Fibroblast of lung (primary cell): Measurements from ENCODE around the gene RAB34.

Experiments
- EZH2 ChIP-seq: IDR thresholded peaks from 2 replicates; pipeline ENCODE4 v1.5.1; 2012; ENCODE audit warnings: low read length, control low read depth, mild to moderate bottlenecking; ENCODE audit errors: missing control alignments
- TF ChIP-seq, protein P1 (sequence below), 2 donors: IDR thresholded peaks in 1 of 2; conservative IDR thresholded peaks in 1 of 2; 1 replicate in 1 of 2; 2 replicates in 1 of 2; pipeline ENCODE4 v1.5.1; 2011 to 2012; ENCODE audit warnings: low read length in 2 of 2, control low read depth in 1 of 2, inconsistent platforms in 1 of 2, low read depth in 1 of 2, mild to moderate bottlenecking in 1 of 2

DNA sequence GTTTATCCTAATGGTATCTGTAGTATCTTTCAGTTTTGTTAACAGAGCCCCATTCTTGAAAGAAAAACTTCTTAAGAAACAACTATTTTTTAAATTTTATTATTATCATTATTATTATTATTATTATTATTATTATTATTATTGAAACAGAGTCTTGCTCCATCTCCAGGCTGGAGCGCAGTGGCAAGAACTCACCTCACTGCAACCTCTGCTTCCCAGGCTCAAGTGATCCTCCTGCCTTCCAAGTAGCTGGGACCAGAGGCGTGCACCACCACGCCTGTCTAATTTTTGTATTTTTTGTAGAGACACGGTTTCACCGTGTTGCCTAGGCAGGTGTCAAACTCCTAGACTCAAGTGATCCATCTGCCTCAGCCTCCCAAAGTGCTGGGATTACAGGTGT is 32.3 kb downstream of the RAB34 start:
- TF ChIP-seq, protein P1, sequence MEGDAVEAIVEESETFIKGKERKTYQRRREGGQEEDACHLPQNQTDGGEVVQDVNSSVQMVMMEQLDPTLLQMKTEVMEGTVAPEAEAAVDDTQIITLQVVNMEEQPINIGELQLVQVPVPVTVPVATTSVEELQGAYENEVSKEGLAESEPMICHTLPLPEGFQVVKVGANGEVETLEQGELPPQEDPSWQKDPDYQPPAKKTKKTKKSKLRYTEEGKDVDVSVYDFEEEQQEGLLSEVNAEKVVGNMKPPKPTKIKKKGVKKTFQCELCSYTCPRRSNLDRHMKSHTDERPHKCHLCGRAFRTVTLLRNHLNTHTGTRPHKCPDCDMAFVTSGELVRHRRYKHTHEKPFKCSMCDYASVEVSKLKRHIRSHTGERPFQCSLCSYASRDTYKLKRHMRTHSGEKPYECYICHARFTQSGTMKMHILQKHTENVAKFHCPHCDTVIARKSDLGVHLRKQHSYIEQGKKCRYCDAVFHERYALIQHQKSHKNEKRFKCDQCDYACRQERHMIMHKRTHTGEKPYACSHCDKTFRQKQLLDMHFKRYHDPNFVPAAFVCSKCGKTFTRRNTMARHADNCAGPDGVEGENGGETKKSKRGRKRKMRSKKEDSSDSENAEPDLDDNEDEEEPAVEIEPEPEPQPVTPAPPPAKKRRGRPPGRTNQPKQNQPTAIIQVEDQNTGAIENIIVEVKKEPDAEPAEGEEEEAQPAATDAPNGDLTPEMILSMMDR (conservative IDR thresholded peaks at IDR 0.05 in 1 of 2, IDR thresholded peaks at IDR 0.05 in 1 of 2; ENCODE audit: low read depth in 1 of 2, low read length in 2 of 2): no peak
- no peak for TF ChIP-seq EZH2
